Measurements from ENCODE around the gene USP10. TPM values are rescaled to one million over a fixed set of nuclear protein-coding genes. Genes with fewer than 3 reads are reported as not detected.
A peak's percentile ranks its signal among the peaks of the same experiment; 100 is the strongest.

The USP10 gene
- total and polyA plus RNA-seq, 4 donors = 28.2 to 46.1 (median 42.0) TPM

DNA sequence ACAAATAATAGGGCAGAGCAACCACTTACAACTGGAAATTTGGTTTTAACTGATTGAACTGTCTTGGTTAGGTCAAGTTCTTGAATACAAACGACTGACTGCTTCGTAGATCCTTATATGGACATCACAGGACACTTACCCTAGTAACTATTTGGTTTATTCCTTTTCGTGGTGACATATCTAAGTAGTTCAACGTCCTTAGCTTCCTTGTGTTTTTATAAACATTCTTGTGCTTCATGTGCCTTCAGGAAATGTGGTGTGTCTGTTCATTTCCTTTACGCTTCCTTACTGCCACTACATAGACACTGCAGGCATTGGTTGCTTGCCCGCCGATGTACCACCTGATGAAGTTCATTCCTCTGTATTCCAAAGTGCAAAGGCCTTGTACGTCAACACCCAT is 59.3 kb downstream of the USP10 start:
- 73% methylated on average over 8 of the region's 8 CpGs for WGBS
- Histone ChIP-seq H3K9ac (ENCODE audit: low read depth in 1 of 2, low read length in 2 of 2) (no peak overlapping the region), H3K27ac (ENCODE audit: low read depth in 1 of 2, low read length in 2 of 2) (peak overlapping the region in 1 of 2 donors; percentile 32), H3K27me3 (ENCODE audit: control insufficient read depth in 4 of 4, insufficient read depth in 4 of 4, low read length in 3 of 4) (no peaks in the 10 kb centered on the region), H3K4me3 (ENCODE audit: low read depth in 1 of 3, low read length in 3 of 3) (no peak overlapping the region), H3K9me3 (ENCODE audit: control insufficient read depth in 4 of 4, low read length in 3 of 4) (no peaks in the 10 kb centered on the region), H3K4me1 (ENCODE audit: control insufficient read depth in 4 of 4, insufficient read depth in 4 of 4, low read length in 3 of 4) (peaks cover 0 to 30% (median 14%) of the 10 kb centered on the region in 4 donors), H3K36me3 (ENCODE audit: control insufficient read depth in 4 of 4, insufficient read depth in 3 of 4, low read depth in 1 of 4, low read length in 3 of 4) (peaks cover 0 to 20% (median 11%) of the 10 kb centered on the region in 4 donors)
- no peak for DNase-seq (ENCODE audit: low spot score)
- TF ChIP-seq, protein P1, sequence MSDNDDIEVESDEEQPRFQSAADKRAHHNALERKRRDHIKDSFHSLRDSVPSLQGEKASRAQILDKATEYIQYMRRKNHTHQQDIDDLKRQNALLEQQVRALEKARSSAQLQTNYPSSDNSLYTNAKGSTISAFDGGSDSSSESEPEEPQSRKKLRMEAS (IDR thresholded peaks at IDR 0.05) = no peak
- TF ChIP-seq GABPA (IDR thresholded peaks at IDR 0.05 in 1 of 2, conservative IDR thresholded peaks at IDR 0.05 in 1 of 2) = no peak
- TF ChIP-seq JUND (IDR thresholded peaks at IDR 0.05) = no peak
- no peak for TF ChIP-seq HNF4G (IDR thresholded peaks at IDR 0.05)
- TF ChIP-seq TAF1 (conservative IDR thresholded peaks at IDR 0.05) = peak; percentile 32
- TF ChIP-seq SP1 (IDR thresholded peaks at IDR 0.05) = peak; percentile 47
- TF ChIP-seq FOXA1 (IDR thresholded peaks at IDR 0.05) = no peak
- TF ChIP-seq NR2F2 (IDR thresholded peaks at IDR 0.05) = peak; percentile 67
- TF ChIP-seq YY1 (IDR thresholded peaks at IDR 0.05) = no peak
- TF ChIP-seq, protein P2, sequence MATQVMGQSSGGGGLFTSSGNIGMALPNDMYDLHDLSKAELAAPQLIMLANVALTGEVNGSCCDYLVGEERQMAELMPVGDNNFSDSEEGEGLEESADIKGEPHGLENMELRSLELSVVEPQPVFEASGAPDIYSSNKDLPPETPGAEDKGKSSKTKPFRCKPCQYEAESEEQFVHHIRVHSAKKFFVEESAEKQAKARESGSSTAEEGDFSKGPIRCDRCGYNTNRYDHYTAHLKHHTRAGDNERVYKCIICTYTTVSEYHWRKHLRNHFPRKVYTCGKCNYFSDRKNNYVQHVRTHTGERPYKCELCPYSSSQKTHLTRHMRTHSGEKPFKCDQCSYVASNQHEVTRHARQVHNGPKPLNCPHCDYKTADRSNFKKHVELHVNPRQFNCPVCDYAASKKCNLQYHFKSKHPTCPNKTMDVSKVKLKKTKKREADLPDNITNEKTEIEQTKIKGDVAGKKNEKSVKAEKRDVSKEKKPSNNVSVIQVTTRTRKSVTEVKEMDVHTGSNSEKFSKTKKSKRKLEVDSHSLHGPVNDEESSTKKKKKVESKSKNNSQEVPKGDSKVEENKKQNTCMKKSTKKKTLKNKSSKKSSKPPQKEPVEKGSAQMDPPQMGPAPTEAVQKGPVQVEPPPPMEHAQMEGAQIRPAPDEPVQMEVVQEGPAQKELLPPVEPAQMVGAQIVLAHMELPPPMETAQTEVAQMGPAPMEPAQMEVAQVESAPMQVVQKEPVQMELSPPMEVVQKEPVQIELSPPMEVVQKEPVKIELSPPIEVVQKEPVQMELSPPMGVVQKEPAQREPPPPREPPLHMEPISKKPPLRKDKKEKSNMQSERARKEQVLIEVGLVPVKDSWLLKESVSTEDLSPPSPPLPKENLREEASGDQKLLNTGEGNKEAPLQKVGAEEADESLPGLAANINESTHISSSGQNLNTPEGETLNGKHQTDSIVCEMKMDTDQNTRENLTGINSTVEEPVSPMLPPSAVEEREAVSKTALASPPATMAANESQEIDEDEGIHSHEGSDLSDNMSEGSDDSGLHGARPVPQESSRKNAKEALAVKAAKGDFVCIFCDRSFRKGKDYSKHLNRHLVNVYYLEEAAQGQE (IDR thresholded peaks at IDR 0.05) = no peak
- TF ChIP-seq, protein P3, sequence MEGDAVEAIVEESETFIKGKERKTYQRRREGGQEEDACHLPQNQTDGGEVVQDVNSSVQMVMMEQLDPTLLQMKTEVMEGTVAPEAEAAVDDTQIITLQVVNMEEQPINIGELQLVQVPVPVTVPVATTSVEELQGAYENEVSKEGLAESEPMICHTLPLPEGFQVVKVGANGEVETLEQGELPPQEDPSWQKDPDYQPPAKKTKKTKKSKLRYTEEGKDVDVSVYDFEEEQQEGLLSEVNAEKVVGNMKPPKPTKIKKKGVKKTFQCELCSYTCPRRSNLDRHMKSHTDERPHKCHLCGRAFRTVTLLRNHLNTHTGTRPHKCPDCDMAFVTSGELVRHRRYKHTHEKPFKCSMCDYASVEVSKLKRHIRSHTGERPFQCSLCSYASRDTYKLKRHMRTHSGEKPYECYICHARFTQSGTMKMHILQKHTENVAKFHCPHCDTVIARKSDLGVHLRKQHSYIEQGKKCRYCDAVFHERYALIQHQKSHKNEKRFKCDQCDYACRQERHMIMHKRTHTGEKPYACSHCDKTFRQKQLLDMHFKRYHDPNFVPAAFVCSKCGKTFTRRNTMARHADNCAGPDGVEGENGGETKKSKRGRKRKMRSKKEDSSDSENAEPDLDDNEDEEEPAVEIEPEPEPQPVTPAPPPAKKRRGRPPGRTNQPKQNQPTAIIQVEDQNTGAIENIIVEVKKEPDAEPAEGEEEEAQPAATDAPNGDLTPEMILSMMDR (IDR thresholded peaks at IDR 0.05; ENCODE audit: low read depth, low read length, missing input control) = no peak
- TF ChIP-seq, protein P4, sequence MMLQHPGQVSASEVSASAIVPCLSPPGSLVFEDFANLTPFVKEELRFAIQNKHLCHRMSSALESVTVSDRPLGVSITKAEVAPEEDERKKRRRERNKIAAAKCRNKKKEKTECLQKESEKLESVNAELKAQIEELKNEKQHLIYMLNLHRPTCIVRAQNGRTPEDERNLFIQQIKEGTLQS (IDR thresholded peaks at IDR 0.05) = no peak
- TF ChIP-seq HNF4A (conservative IDR thresholded peaks at IDR 0.05) = no peak
- peak; percentile 55 to 60 for TF ChIP-seq RXRA (IDR thresholded peaks at IDR 0.05)
- TF ChIP-seq FOXA2 (IDR thresholded peaks at IDR 0.05) = no peak
- TF ChIP-seq, protein P5, sequence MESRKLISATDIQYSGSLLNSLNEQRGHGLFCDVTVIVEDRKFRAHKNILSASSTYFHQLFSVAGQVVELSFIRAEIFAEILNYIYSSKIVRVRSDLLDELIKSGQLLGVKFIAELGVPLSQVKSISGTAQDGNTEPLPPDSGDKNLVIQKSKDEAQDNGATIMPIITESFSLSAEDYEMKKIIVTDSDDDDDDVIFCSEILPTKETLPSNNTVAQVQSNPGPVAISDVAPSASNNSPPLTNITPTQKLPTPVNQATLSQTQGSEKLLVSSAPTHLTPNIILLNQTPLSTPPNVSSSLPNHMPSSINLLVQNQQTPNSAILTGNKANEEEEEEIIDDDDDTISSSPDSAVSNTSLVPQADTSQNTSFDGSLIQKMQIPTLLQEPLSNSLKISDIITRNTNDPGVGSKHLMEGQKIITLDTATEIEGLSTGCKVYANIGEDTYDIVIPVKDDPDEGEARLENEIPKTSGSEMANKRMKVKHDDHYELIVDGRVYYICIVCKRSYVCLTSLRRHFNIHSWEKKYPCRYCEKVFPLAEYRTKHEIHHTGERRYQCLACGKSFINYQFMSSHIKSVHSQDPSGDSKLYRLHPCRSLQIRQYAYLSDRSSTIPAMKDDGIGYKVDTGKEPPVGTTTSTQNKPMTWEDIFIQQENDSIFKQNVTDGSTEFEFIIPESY (IDR thresholded peaks at IDR 0.05) = no peak
- TF ChIP-seq RAD21 (IDR thresholded peaks at IDR 0.05) = no peak

All from liver (tissue), 9 donors.